ENCODE data around the gene KIRREL1.

KIRREL1 gene

DNA sequence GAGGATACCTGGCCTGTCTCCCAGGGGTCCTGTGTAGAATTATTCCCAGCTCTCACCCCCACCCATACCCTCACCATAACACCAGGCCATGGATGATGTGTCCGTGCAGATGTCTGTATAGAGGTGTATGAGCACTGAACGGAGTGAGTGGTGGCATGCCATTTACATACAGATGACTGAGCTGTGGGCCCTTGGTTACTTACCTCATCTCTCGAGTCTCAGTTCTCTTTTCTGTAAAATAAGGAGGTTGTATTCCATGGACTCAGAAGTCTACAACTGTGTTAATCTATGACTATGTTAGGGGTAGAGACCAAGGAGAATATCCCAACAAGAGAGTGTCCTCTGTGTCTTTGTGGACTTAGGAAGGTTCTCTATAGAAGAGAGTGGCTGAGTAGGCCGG, 121.7 kb downstream of the KIRREL1 start:
- TF ChIP-seq FOXP2 (optimal IDR thresholded peaks at IDR 0.05; ENCODE audit: borderline replicate concordance, extremely low read depth, extremely low read length, insufficient read depth) = no peak
- TF ChIP-seq TAF1 (IDR thresholded peaks at IDR 0.05; ENCODE audit: borderline replicate concordance, insufficient read depth, low read length) = no peak
- no peak for TF ChIP-seq SIN3A (IDR thresholded peaks at IDR 0.05; ENCODE audit: borderline replicate concordance, insufficient read depth, low read length)
- TF ChIP-seq POLR2AphosphoS5 (IDR thresholded peaks at IDR 0.05; ENCODE audit: low read depth, low read length) = no peak
- TF ChIP-seq, protein P1, sequence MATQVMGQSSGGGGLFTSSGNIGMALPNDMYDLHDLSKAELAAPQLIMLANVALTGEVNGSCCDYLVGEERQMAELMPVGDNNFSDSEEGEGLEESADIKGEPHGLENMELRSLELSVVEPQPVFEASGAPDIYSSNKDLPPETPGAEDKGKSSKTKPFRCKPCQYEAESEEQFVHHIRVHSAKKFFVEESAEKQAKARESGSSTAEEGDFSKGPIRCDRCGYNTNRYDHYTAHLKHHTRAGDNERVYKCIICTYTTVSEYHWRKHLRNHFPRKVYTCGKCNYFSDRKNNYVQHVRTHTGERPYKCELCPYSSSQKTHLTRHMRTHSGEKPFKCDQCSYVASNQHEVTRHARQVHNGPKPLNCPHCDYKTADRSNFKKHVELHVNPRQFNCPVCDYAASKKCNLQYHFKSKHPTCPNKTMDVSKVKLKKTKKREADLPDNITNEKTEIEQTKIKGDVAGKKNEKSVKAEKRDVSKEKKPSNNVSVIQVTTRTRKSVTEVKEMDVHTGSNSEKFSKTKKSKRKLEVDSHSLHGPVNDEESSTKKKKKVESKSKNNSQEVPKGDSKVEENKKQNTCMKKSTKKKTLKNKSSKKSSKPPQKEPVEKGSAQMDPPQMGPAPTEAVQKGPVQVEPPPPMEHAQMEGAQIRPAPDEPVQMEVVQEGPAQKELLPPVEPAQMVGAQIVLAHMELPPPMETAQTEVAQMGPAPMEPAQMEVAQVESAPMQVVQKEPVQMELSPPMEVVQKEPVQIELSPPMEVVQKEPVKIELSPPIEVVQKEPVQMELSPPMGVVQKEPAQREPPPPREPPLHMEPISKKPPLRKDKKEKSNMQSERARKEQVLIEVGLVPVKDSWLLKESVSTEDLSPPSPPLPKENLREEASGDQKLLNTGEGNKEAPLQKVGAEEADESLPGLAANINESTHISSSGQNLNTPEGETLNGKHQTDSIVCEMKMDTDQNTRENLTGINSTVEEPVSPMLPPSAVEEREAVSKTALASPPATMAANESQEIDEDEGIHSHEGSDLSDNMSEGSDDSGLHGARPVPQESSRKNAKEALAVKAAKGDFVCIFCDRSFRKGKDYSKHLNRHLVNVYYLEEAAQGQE (IDR thresholded peaks at IDR 0.05; ENCODE audit: insufficient read depth in 1 of 2, low read depth in 2 of 2, low read length in 2 of 2) = no peak

DNA sequence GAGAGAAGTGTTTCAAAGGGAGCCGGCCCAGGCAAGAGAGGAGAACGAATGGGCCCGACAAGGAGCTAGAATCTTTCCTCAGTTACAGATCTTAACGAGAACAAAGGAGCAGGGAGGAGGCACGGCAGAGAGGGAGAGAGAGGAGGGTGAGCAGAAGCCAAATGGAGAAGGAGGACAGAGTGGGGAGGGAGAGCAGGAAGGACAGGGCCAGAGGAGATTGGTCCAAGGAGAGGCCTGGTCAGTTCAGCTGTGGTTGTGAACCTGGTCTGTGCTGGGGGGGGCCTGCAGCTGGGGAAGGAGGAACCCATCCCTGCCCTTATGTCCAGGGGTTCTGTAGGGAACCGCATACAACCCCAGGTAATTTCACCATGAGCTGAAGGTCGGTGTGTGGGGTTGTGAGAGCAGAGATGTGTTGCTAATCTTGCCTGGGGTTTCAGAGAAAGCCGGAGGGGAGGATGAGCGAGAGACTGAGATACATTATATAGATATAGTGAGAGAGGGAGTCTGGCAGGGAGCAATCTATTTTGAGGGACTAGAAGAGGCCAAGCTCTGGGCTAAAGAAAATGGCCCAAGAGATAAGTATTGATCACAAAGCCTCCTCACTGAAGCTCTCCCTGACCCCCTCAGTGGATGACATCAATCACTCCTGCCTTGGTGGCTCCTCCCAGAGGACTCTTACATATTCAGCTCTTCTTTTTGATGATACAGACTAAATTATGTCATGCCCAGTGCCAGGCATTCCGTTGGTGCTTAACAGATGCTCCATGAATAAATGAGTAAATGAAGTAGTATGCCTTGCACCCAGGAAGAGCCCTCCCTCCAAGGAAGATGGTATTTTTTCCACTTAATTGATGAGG, 123.1 kb downstream of the KIRREL1 start:
- TF ChIP-seq, protein P1 (IDR thresholded peaks at IDR 0.05; ENCODE audit: insufficient read depth in 1 of 2, low read depth in 2 of 2, low read length in 2 of 2) = no peak
- TF ChIP-seq FOXP2 (optimal IDR thresholded peaks at IDR 0.05; ENCODE audit: borderline replicate concordance, extremely low read depth, extremely low read length, insufficient read depth) (no peak), SIN3A (IDR thresholded peaks at IDR 0.05; ENCODE audit: borderline replicate concordance, insufficient read depth, low read length) (no peak), POLR2AphosphoS5 (IDR thresholded peaks at IDR 0.05; ENCODE audit: low read depth, low read length) (no peak), TAF1 (IDR thresholded peaks at IDR 0.05; ENCODE audit: borderline replicate concordance, insufficient read depth, low read length) (no peak)

DNA sequence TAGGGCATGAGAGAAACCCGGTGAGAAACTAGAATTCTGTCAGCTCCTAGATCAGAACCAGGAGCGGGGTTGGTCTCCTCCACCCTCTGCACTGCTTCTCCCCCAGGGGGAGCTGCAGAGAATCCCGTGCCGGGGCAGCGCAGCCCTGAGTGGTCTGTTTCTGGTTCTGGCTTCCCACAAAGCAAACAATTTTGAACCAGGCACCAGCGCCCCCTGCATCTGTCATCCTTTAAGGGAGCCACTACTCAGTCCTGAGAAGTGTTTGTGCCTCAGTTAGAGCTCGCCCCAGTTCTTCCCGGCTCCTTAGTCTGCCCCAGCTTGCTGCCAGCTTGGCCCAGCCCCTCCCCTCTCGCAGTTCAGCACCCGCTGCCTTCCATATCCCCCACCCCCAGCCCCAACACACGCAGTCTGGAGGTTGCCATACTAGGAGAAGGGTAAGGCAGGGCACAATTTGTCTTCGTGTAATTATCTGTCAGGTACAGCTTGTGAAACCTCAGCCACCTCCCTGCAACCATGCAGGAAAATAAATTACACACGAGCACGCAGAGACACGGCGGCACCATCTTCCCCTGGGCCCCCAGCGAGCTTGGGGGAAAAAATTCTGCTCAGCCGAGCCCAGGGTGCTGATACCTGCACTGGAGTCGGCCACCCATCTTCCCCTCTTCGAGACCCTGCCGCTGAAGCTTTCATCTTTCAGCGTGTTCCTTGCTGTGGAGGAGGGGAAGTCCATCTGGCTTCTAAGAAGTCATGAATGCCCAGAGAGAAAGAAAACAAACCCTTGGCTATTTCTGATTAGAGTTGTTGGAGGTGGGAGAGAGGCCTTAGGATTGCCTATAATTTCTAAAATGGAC, 124.6 kb downstream of the KIRREL1 start:
- no peak for TF ChIP-seq FOXP2 (optimal IDR thresholded peaks at IDR 0.05; ENCODE audit: borderline replicate concordance, extremely low read depth, extremely low read length, insufficient read depth)

DNA sequence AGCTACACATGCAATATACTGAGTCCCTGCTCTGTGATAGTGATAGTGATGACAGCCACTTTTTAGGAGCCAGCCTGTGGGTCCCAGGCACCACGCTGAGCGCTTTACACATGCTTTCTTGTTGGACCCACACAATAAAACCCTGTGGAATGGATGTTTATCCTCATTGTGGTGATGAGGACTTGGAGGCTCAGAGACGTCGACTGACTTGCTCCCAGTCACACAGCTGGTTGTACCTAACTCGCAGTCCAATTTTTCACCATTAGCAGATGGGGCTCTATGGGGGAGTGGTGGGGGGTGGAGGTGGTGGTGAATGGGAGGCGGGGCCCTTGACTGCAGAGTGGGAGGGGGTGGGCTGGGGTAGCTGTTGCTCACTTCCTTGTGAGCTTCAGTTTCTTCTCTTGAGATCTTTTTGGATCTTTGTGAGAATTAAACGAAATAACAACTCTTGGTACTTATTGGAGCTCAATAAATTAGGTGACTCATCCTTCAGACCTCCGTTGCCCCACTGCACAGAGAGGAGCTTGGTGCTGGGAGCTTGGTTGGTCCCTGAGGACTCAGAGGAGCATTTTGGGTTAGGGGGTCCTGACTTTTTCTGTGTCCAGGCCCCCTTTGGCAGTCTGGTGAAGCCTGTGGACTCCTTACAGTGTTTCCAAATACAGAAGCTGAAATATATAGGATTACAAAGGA, 125.4 kb downstream of the KIRREL1 start:
- no peak for TF ChIP-seq POLR2AphosphoS5 (IDR thresholded peaks at IDR 0.05; ENCODE audit: low read depth, low read length)
- TF ChIP-seq, protein P1 (IDR thresholded peaks at IDR 0.05; ENCODE audit: insufficient read depth in 1 of 2, low read depth in 2 of 2, low read length in 2 of 2) = no peak

DNA sequence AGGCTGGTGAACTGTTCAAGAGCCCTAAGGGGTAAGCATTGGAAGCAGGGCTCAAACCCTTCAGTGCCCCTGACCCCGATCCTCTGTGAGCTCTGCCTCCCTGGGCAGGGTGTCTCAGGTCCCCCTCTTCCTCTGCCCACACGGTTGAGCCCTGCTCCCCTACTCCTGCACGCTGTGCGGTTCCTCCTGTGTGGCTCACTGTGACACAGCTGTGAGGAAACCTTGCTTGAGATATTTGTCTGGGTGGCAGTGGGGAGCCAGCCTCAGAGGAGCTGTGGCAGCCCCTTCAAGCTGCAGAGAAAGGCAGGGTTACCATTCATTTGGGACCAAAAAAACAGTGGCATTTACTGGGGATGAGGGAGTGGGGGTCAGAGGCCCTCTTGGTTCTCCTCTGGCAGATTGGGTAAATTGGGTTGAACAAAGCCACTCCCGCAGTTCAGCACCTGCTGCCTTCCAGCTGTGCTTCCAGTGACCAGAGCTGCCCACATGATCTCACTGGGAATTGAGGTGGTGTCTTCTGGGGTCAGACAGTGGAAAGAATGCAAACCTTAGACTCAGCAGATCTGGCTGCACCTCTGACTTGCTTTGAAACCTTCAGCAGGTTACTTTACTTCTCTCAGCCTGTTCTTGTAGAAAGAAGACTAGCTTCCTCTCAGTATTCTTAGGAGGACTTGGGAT, 126.7 kb downstream of the KIRREL1 start:
- TF ChIP-seq POLR2AphosphoS5 (IDR thresholded peaks at IDR 0.05; ENCODE audit: low read depth, low read length) (no peak), SIN3A (IDR thresholded peaks at IDR 0.05; ENCODE audit: borderline replicate concordance, insufficient read depth, low read length) (no peak), TAF1 (IDR thresholded peaks at IDR 0.05; ENCODE audit: borderline replicate concordance, insufficient read depth, low read length) (no peak), FOXP2 (optimal IDR thresholded peaks at IDR 0.05; ENCODE audit: borderline replicate concordance, extremely low read depth, extremely low read length, insufficient read depth) (no peak)
- TF ChIP-seq, protein P1 (IDR thresholded peaks at IDR 0.05; ENCODE audit: insufficient read depth in 1 of 2, low read depth in 2 of 2, low read length in 2 of 2) = no peak
